Thyroid gland (tissue), 4 donors: ENCODE data around the gene LDLRAD4. TPM values are rescaled to one million over a fixed set of nuclear protein-coding genes. Genes with fewer than 3 reads are reported as not detected.
A peak's percentile ranks its signal among the peaks of the same experiment; 100 is the strongest.

Source experiments
- DNase-seq, 2 donors: peaks; one replicate each; pipeline ENCODE4 v3.0.0-alpha.2; 2019
- H3K27ac ChIP-seq, 3 donors: fragments of 200-600 bp; sonication (generic); 1 replicate in 2 of 3; 2 replicates in 1 of 3; pipeline ENCODE4 v1.5.1; 2016 to 2019; ENCODE audit warnings: mild to moderate bottlenecking in 1 of 3, moderate library complexity in 1 of 3
- H3K27me3 ChIP-seq: fragments of 200-600 bp; sonication (generic); one replicate; pipeline ENCODE4 v1.5.1; 2019
- H3K36me3 ChIP-seq, 2 donors: fragments of 200-600 bp; sonication (generic); one replicate each; pipeline ENCODE4 v1.5.1; 2016 to 2019
- H3K4me1 ChIP-seq, 2 donors: fragments of 200-600 bp; sonication (generic); one replicate each; pipeline ENCODE4 v1.5.1; 2017 to 2019
- H3K4me3 ChIP-seq, 3 donors: fragments of 200-600 bp; sonication (generic); replicated peaks in 1 of 3; 1 replicate in 2 of 3; 2 replicates in 1 of 3; pipeline ENCODE4 v1.5.1; 2016; ENCODE audit warnings: mild to moderate bottlenecking in 1 of 3
- H3K9me3 ChIP-seq: fragments of 200-600 bp; sonication (generic); one replicate; pipeline ENCODE4 v1.5.1; 2017
- CTCF ChIP-seq, 6 experiments: fragments of 200-600 bp in 3 of 6; fragments of 450-650 bp in 3 of 6; sonication (generic) in 3 of 6; IDR thresholded peaks; one replicate each; pipeline ENCODE4 v1.5.1; 2016 to 2019; ENCODE audit warnings: antibody characterized with exemption in 6 of 6, mild to moderate bottlenecking in 2 of 6, inconsistent platforms in 1 of 6, moderate library complexity in 1 of 6
- POLR2A ChIP-seq, 2 donors: fragments of 450-650 bp; IDR thresholded peaks; one replicate each; pipeline ENCODE4 v1.6.1; 2017; ENCODE audit warnings: antibody characterized with exemption in 2 of 2, mild to moderate bottlenecking in 2 of 2, moderate library complexity in 1 of 2
- WGBS, 2 donors: methylation state at CpG; one replicate each; pipeline ENCODE4 v1.1.5; 2017; 5-methylcytosine and 5-hydroxymethylcytosine counted together
- intact Hi-C: fragments of 100-400 bp; cut with DNase I; formaldehyde crosslinking; loops from one replicate; pipeline ENCODE4 v1.15.1; 2023
- total RNA-seq, 4 donors: library from RNA; depleted of rRNA; stranded (reverse); fragments of >200 nt; gene quantifications; one replicate each; pipeline ENCODE4 v1.2.3, GENCODE V29; 2016

LDLRAD4 gene
- total RNA-seq, 4 donors from 2014 or later = 23.7 to 35.7 (median 29.7) TPM

GRCh38 chr18:13437034-13437433 lies 218.5 kb downstream of the LDLRAD4 start:
- H3K36me3 ChIP-seq = no peaks in the 10 kb centered on the region
- TF ChIP-seq CTCF (IDR thresholded peaks at IDR 0.05) = no peak
- TF ChIP-seq POLR2A (IDR thresholded peaks at IDR 0.05) = no peak
- no peak overlapping the region for H3K4me3 ChIP-seq
- no peak for DNase-seq
- H3K9me3 ChIP-seq = no peaks in the 10 kb centered on the region
- intact Hi-C loops = no loop called here
- no peaks in the 10 kb centered on the region for H3K27me3 ChIP-seq
- peaks cover 9 to 25% of the 10 kb centered on the region in 2 donors for H3K4me1 ChIP-seq
- 87 to 92% methylated on average over 6 of the region's 6 CpGs for WGBS, 2 donors
- H3K27ac ChIP-seq = no peak overlapping the region

DNA sequence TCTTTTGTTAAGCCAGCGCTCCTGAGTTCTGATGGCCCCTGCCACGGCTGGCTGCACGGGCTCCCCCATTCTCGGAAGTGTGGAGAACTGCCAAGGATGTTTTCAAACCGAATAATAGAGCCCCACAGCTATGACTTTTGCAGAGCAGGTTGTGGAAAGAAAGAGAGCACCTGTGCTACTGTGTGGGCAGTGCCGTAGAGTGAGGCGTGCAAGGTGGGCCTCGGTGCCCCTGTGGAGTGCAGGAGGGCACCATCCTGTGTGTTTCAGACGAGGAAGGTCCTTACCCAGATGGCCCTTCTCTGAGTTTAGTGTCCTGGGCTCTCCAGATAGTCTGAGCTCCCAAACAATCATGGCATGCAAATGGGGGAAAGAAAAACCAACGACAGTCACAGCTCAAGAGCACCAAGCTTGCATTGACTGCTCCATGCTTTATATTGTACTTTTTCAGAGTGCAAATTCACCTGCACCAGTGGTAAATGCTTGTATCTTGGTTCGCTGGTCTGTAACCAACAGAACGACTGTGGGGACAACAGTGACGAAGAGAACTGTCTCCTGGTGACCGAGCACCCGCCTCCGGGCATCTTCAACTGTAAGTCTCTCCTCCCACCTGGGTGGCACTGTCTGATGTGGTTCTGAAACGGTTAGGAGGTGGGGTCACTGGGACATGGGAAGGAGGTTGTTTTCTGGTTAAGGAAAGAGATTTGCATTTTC lies 219.4 kb downstream of the LDLRAD4 start:
- no peaks in the 10 kb centered on the region for H3K36me3 ChIP-seq
- peak in 1 of 2 donors; percentile 53 for DNase-seq
- intact Hi-C loops = no loop called here
- TF ChIP-seq POLR2A (IDR thresholded peaks at IDR 0.05) (no peak), CTCF (IDR thresholded peaks at IDR 0.05) (no peak)
- H3K27ac ChIP-seq = peak overlapping the region in 1 of 3 donors; percentile 8
- 44 to 48% methylated on average over 17 of the region's 17 CpGs for WGBS, 2 donors
- no peaks in the 10 kb centered on the region for H3K9me3 ChIP-seq
- H3K4me1 ChIP-seq = peaks cover 9 to 25% of the 10 kb centered on the region in 2 donors
- no peak overlapping the region for H3K4me3 ChIP-seq
- no peaks in the 10 kb centered on the region for H3K27me3 ChIP-seq

DNA sequence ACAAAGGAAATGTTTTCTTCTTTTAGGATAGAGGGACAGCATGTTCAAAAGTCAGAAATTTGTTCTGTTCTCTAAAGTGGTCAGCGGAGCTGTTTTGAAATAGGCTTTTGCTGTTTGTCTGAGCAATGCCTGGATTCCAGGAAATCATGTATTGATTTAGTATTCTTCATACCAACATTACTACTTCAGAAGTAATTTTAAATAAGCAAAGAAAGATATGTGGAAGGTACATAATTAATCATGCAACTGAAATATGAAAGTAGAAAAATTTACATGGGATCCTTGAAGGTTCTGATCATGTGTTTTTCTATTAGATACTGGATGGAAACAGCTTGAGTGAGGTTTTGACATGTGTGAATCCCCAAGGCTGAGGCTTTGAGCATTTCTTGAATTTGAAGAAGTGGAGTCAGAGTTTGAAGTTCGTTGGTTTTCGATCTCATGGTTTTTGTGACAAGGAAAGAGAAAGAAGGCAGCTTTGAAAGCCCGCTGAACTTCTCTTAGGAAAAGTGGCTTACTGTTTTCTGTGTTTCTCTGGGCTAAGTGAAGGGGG lies 220.0 kb downstream of the LDLRAD4 start:
- WGBS, 2 donors = 85% methylated on average over 4 of the region's 4 CpGs
- Histone ChIP-seq H3K9me3 (no peaks in the 10 kb centered on the region), H3K4me1 (peaks cover 9 to 25% of the 10 kb centered on the region in 2 donors), H3K36me3 (no peaks in the 10 kb centered on the region), H3K27me3 (no peaks in the 10 kb centered on the region), H3K4me3 (no peak overlapping the region), H3K27ac (peak overlapping the region in 1 of 3 donors; percentile 8)
- intact Hi-C loops = no loop called here
- TF ChIP-seq POLR2A (IDR thresholded peaks at IDR 0.05) (no peak), CTCF (IDR thresholded peaks at IDR 0.05) (no peak)
- DNase-seq = no peak

- intact Hi-C loops = no loop called here
- H3K4me3 ChIP-seq = no peak overlapping the region
- no peak for TF ChIP-seq CTCF (IDR thresholded peaks at IDR 0.05)
- no peak for TF ChIP-seq POLR2A (IDR thresholded peaks at IDR 0.05)
- DNase-seq = no peak
- no peaks in the 10 kb centered on the region for H3K36me3 ChIP-seq
- H3K27ac ChIP-seq = no peak overlapping the region
- H3K4me1 ChIP-seq = peaks cover 9 to 25% of the 10 kb centered on the region in 2 donors
- no peaks in the 10 kb centered on the region for H3K9me3 ChIP-seq
- no peaks in the 10 kb centered on the region for H3K27me3 ChIP-seq
- WGBS, 2 donors = 91 to 93% methylated on average over 7 of the region's 7 CpGs
These were observed 220.9 kb downstream of the LDLRAD4 start for GRCh38 chr18:13439461-13439860.
